Measurements from ENCODE around the gene YLPM1. TPM values are rescaled to one million over a fixed set of nuclear protein-coding genes. Genes with fewer than 3 reads are reported as not detected.

Gene YLPM1
- total and polyA plus RNA-seq, 2 donors (not counting 1 experiment from before 2014, with no cell fraction given): 9.7 to 31.9 TPM

- DNase-seq (ENCODE audit: low read depth in 2 of 2): no peak
- no peak overlapping the region for H3K4me3 ChIP-seq (replicated peaks in 1 of 4; ENCODE audit: control extremely low read depth in 1 of 4, insufficient read depth in 1 of 4, low read depth in 3 of 4, low read length in 4 of 4)
- H3K36me3 ChIP-seq (ENCODE audit: control insufficient read depth, insufficient read depth, low read length): no peaks in the 10 kb centered on the region
- peaks cover 1% of the 10 kb centered on the region for H3K27me3 ChIP-seq (ENCODE audit: control insufficient read depth, insufficient read depth, low read length)
- no peak overlapping the region for H3K9ac ChIP-seq (ENCODE audit: insufficient read depth, low read length)
- TF ChIP-seq EZH2 (IDR thresholded peaks at IDR 0.05; ENCODE audit: low read length, missing control alignments): no peak
- TF ChIP-seq, protein P1, sequence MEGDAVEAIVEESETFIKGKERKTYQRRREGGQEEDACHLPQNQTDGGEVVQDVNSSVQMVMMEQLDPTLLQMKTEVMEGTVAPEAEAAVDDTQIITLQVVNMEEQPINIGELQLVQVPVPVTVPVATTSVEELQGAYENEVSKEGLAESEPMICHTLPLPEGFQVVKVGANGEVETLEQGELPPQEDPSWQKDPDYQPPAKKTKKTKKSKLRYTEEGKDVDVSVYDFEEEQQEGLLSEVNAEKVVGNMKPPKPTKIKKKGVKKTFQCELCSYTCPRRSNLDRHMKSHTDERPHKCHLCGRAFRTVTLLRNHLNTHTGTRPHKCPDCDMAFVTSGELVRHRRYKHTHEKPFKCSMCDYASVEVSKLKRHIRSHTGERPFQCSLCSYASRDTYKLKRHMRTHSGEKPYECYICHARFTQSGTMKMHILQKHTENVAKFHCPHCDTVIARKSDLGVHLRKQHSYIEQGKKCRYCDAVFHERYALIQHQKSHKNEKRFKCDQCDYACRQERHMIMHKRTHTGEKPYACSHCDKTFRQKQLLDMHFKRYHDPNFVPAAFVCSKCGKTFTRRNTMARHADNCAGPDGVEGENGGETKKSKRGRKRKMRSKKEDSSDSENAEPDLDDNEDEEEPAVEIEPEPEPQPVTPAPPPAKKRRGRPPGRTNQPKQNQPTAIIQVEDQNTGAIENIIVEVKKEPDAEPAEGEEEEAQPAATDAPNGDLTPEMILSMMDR (conservative IDR thresholded peaks at IDR 0.05 in 1 of 2, IDR thresholded peaks at IDR 0.05 in 1 of 2; ENCODE audit: low read depth in 1 of 2, low read length in 2 of 2): no peak
- H2AFZ ChIP-seq (ENCODE audit: low read length): no peak overlapping the region
- H3K79me2 ChIP-seq (ENCODE audit: control insufficient read depth, insufficient read depth, low read length): no peaks in the 10 kb centered on the region
- no peaks in the 10 kb centered on the region for H3K9me3 ChIP-seq (ENCODE audit: control insufficient read depth, insufficient read depth, low read depth, low read length)
- H3K4me2 ChIP-seq (ENCODE audit: extremely low read depth, insufficient read depth, low read length): no peak overlapping the region
- H4K20me1 ChIP-seq (ENCODE audit: control insufficient read depth, extremely low read depth, insufficient read depth, low read length): no peaks in the 10 kb centered on the region
- no peak overlapping the region for H3K27ac ChIP-seq (ENCODE audit: insufficient read depth, low read length)
- H3K4me1 ChIP-seq (ENCODE audit: control insufficient read depth, extremely low read depth, insufficient read depth, low read length): peaks cover 3% of the 10 kb centered on the region
Measured at GRCh38 chr14:74861734-74862090, 98.6 kb downstream of the YLPM1 start.

DNA sequence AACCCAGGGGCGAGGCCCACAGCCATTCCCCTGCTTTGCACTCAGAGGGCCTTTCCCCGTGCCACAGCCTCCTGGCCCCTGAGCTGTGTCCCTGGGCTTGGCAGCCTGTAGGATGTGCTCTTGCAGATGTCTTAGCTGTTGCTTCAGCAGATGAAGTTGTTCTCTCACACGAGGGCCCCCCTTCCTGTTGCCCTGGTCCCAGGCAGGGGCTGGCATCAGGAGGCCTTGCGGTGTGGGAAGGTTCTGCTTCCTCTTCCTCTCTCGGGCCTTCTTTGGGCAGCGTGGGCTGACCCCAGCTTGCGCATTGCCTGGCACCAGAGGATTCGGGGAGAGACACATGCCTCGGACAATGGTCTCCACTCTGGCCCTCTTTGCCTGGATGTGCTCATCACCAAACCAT is 100.2 kb downstream of the YLPM1 start:
- no peak overlapping the region for H3K4me2 ChIP-seq (ENCODE audit: extremely low read depth, insufficient read depth, low read length)
- H3K9ac ChIP-seq (ENCODE audit: insufficient read depth, low read length): no peak overlapping the region
- TF ChIP-seq, protein P1 (conservative IDR thresholded peaks at IDR 0.05 in 1 of 2, IDR thresholded peaks at IDR 0.05 in 1 of 2; ENCODE audit: low read depth in 1 of 2, low read length in 2 of 2): no peak
- TF ChIP-seq EZH2 (IDR thresholded peaks at IDR 0.05; ENCODE audit: low read length, missing control alignments): no peak
- H3K27ac ChIP-seq (ENCODE audit: insufficient read depth, low read length): no peak overlapping the region
- no peaks in the 10 kb centered on the region for H3K36me3 ChIP-seq (ENCODE audit: control insufficient read depth, insufficient read depth, low read length)
- H3K27me3 ChIP-seq (ENCODE audit: control insufficient read depth, insufficient read depth, low read length): peaks cover 2% of the 10 kb centered on the region
- DNase-seq (ENCODE audit: low read depth in 2 of 2): no peak
- H3K9me3 ChIP-seq (ENCODE audit: control insufficient read depth, insufficient read depth, low read depth, low read length): no peaks in the 10 kb centered on the region
- no peak overlapping the region for H3K4me3 ChIP-seq (replicated peaks in 1 of 4; ENCODE audit: control extremely low read depth in 1 of 4, insufficient read depth in 1 of 4, low read depth in 3 of 4, low read length in 4 of 4)
- no peak overlapping the region for H2AFZ ChIP-seq (ENCODE audit: low read length)
- no peaks in the 10 kb centered on the region for H3K79me2 ChIP-seq (ENCODE audit: control insufficient read depth, insufficient read depth, low read length)
- peaks cover 3% of the 10 kb centered on the region for H3K4me1 ChIP-seq (ENCODE audit: control insufficient read depth, extremely low read depth, insufficient read depth, low read length)
- H4K20me1 ChIP-seq (ENCODE audit: control insufficient read depth, extremely low read depth, insufficient read depth, low read length): no peaks in the 10 kb centered on the region

DNA sequence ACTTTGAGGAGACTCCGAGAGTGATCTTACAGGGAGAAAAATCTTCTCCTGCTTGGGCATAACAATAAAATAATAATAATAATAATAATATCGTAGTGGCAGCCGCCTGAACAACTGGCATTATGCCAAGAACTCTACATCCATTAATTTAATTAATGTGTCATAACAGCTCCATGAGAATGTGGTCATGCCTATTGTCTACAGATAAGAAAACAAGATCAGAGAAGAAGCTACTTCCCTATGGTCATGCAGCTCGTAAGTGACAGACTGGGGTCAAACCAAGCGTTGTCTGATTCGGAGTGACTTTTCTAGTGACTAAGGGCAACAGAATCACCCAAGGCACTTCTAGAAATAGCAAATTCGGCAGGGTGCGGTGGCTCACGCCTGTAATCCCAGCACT is 101.1 kb downstream of the YLPM1 start:
- Histone ChIP-seq H3K4me2 (ENCODE audit: extremely low read depth, insufficient read depth, low read length) (no peak overlapping the region), H3K27ac (ENCODE audit: insufficient read depth, low read length) (no peak overlapping the region), H3K4me3 (replicated peaks in 1 of 4; ENCODE audit: control extremely low read depth in 1 of 4, insufficient read depth in 1 of 4, low read depth in 3 of 4, low read length in 4 of 4) (no peak overlapping the region), H3K9me3 (ENCODE audit: control insufficient read depth, insufficient read depth, low read depth, low read length) (no peaks in the 10 kb centered on the region), H3K27me3 (ENCODE audit: control insufficient read depth, insufficient read depth, low read length) (peaks cover 2% of the 10 kb centered on the region), H3K9ac (ENCODE audit: insufficient read depth, low read length) (no peak overlapping the region), H2AFZ (ENCODE audit: low read length) (no peak overlapping the region), H4K20me1 (ENCODE audit: control insufficient read depth, extremely low read depth, insufficient read depth, low read length) (no peaks in the 10 kb centered on the region), H3K79me2 (ENCODE audit: control insufficient read depth, insufficient read depth, low read length) (no peaks in the 10 kb centered on the region), H3K36me3 (ENCODE audit: control insufficient read depth, insufficient read depth, low read length) (no peaks in the 10 kb centered on the region), H3K4me1 (ENCODE audit: control insufficient read depth, extremely low read depth, insufficient read depth, low read length) (peaks cover 3% of the 10 kb centered on the region)
- no peak for DNase-seq (ENCODE audit: low read depth in 2 of 2)
- no peak for TF ChIP-seq EZH2 (IDR thresholded peaks at IDR 0.05; ENCODE audit: low read length, missing control alignments)
- TF ChIP-seq, protein P1 (conservative IDR thresholded peaks at IDR 0.05 in 1 of 2, IDR thresholded peaks at IDR 0.05 in 1 of 2; ENCODE audit: low read depth in 1 of 2, low read length in 2 of 2): no peak
